HuH-7 (cell line): ENCODE data around the gene SP5.
A peak's percentile ranks its signal among the peaks of the same experiment; 100 is the strongest.
"Not testable (repeated sequence)": the region's sequence is repeated elsewhere in the genome, so short reads cannot be mapped to it uniquely, and the experiment has no call there.

Experiments used
- DNase-seq: peaks from one replicate; pipeline ENCODE4 v3.0.0; 2011; ENCODE audit warnings: low spot score

SP5 gene

GRCh38 chr2:170711196-170711773 lies 3.9 kb upstream of the SP5 start:
- no peak for DNase-seq

DNA sequence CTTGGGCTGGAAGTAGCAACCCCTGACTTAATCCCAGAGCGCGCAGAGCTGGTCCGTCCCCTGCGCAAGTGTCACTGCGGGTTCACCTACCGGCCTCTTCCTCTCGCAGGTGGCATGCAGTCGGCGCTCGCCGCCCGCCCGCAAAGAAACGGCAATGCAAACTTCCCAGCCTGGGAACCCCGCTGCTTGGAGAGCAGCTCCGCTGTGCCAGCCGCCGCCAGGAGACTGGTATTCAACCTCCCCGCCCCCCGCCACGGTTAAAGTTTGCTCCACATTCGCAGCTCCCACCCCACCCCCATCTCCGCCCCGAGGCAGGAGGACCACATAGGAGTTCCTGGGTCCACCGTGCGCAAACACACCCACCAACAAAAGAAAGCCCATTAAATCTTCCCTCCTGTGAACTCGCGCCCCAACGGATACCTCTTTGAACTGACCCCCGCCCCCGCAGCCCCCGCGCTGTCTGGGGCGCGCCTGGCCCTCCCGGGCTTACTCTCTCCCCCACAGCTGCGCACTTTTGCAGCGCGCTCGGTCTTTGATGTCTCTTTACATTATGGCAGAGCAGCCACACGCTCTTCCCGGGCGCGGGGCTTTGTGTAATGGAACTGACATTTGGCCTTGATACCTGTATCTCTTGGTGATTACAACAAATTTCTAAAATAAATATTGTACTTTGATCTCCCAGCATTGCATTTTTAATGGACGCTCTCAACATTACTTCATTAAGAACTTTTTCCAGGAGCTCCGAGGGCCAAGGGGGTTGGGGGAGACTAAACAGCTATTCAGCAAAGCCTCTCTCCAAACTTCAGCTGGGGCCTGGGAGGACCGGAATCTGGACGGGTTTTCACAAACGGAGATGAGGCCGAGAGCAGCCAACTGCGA lies 3.1 kb upstream of the SP5 start:
- no peak for DNase-seq

DNA sequence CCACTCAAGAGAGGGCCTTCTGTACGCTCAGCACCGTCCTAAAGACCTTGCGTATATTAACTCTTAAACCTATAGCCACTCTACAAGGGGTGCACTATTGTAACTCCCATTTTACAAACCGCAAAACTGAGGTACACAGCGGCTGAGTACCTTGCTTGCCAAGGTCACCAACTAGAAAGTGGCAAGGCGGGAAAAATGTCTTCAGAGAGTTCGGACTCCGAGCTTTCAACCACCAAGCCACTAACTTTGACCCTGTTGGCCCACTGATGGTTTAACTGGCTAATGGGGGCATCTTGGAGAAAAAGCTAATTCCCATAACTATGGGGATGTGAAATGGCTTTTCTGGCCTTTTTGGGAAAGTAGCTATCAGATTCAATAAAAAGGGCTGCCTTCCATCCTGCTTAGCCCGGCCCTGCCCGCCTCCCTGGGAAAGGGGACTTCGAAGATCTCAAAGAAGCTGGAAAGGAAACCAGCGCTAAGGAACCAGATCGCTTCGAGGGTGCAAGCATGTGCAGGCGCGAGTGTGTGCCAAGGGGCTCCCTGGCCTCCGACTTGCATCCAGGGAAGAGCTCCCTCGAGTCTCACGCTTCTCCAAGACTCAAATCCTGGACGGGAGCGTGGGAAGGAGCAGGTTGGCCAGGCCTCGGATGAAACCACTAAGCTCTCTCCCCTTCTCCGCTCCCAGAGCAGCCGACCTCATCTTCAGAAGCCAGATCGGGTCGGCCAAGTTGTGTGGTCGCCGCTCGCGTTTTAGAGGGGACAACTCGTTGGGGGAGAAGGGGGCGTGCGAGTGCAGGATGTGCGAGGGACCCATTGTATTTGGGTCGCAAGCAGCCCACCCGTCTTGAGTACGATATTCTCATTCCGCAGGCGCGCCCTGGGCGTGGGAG lies 2.2 kb upstream of the SP5 start:
- no peak for DNase-seq

GRCh38 chr2:170713543-170714380 lies 1.4 kb upstream of the SP5 start:
- DNase-seq: no peak

GRCh38 chr2:170714381-170715061 lies 616 bp upstream of the SP5 start:
- DNase-seq: peak; percentile 94

DNA sequence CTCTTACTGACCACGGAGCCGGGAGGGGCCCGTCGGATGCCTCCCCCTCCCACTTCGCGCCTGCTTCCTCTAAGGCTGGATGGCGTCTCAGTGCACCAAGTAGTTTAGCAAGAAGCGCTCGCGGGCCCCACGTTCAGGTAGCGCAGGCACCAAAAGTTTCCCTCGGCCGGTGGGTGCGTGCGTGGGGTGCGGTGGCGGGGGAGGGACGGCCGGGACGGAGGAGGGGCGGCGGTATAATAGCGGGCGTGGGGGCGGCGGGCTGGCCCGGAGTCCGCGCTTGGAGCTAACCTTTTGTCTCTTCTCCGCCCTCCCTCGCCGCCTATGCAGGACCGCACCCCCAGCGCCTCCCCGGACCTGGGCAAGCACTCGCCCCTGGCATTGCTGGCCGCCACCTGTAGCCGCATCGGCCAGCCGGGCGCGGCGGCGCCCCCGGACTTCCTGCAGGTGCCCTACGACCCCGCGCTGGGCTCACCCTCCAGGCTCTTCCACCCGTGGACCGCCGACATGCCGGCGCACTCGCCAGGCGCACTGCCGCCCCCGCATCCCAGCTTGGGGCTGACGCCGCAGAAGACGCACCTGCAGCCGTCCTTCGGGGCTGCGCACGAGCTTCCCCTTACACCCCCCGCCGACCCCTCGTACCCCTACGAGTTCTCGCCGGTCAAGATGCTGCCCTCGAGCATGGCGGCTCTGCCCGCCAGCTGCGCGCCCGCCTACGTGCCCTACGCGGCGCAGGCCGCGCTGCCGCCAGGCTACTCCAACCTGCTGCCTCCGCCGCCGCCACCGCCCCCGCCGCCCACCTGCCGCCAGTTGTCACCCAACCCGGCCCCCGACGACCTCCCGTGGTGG lies 1.0 kb downstream of the SP5 start:
- DNase-seq: no peak

DNA sequence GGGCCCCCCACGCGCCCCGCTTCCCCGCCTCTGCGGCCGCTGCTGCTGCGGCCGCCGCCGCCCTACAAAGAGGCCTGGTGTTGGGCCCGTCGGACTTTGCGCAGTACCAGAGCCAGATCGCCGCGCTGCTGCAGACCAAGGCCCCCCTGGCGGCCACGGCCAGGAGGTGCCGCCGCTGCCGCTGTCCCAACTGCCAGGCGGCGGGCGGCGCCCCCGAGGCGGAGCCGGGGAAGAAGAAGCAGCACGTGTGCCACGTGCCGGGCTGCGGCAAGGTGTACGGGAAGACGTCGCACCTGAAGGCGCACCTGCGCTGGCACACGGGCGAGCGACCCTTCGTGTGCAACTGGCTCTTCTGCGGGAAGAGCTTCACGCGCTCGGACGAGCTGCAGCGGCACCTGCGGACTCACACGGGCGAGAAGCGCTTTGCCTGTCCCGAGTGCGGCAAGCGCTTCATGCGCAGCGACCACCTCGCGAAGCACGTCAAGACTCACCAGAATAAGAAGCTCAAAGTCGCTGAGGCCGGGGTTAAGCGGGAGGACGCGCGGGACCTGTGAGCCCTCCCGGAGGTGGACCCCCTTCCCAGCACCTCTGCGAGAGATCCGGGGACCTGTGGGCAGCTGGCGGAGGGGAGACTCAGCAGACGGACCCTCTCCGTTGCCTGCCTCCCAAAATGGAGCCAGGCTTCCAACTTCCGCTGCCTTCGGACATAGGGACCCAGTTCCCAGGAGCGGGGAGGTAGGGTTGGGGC lies 1.9 kb downstream of the SP5 start:
- DNase-seq: no peak

- no peak for DNase-seq
Measured at GRCh38 chr2:170717599-170717963, 2.4 kb downstream of the SP5 start.

DNA sequence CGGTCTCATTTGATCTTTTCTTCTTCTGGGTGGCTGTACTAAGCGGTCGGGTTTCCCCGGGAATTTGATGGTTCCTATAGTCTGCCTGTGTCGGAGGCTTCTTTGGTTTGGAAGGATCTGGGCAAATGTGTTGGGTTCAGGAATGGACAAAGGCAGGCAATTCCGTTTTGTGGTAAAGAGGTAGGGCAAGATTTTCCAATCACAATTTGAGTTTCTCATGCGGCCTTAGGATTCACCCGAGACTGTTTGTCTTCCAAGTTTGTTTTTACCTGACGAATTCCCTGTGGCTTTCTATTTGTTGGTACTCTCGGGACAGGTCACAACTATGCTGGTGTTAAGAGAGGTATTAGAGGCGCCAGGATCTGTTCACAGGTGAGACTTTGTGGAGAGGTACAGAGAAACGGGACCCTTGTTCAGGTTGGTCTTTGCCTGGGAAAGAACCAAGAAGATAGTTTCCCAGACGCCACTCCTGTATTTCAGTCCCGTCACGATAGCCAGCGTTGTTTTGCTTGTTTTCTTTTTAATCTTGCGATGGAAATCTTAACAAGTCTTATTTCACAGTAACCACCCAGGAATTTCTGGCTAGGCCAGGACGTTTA lies 3.0 kb downstream of the SP5 start:
- no peak for DNase-seq

DNA sequence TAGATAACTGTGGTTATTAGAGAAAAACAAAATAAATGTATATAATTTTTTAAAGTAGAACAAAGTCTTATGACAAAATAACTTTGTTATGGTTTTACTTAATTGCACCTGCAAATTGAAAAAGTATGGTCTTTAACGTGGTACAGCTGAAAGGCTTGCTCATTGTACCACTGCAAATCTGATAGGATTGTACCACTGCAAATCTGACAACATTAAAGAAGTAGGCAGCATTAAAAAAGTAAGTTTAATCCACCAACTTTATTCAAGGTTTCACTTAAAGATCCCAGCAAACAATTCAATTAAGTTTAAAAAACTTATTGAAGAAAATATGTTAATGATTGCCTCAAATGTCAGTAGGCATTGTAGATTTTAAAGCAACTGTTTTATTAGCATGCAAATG lies 4.7 kb downstream of the SP5 start:
- no peak for DNase-seq

DNA sequence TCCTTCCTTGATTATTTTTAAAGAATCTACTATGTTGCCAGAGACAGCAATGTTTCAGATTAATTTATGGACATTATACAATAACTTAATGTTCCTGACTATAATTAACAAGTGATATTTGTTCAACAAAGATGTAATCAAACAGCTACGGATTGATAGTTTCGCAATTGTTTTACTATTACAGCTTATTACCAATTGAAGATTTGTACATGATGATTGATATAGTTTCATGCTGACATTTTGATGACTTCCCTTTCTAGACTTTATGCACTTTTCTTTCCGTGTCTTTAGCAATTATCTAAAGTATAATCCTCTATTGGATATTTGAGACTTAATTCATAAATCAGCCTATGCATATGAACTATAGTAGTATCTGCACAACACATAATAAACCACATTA lies 6.5 kb downstream of the SP5 start:
- DNase-seq: no peak

- DNase-seq: no peak
Measured at GRCh38 chr2:170722301-170722700, 7.2 kb downstream of the SP5 start.

GRCh38 chr2:170723446-170723958 lies 8.4 kb downstream of the SP5 start:
- no peak for DNase-seq

DNA sequence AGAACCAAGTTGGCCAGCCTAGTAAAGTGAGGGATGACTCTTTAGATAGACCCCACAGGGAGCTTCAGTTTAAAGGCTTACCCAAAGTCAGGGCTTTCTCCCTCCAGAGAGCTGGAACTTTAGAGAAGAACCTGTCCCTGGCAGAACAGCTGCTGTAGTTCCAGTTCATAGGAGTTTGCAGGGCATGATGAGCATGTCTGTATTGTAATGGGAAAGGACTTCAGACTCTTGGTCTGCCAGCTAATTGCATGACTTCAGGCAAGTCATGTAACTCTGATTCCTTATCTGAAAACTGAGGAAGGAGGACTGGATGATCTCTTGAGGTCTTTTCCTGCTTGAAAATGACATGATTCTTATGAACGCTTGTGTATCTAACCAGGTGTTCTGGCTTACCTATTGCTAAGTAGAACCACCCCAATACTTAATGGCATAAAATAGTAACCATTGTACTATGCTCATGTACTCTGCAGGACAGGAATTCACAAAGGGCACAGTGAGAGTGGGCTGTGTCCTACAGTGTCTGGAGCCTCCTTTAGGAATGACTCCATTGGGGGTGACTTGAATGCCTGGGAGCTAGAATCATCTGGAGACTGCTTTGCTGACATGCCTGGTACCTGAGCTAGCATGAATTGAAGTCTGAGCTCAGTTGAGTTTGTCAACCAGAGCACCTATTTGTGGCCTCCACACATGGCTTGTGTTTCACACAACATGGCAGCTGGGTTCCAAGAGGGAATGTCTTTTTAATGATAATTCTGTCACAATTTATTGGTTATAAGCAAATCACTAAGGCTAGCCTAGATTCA lies 18.9 kb downstream of the SP5 start:
- no peak for DNase-seq

DNA sequence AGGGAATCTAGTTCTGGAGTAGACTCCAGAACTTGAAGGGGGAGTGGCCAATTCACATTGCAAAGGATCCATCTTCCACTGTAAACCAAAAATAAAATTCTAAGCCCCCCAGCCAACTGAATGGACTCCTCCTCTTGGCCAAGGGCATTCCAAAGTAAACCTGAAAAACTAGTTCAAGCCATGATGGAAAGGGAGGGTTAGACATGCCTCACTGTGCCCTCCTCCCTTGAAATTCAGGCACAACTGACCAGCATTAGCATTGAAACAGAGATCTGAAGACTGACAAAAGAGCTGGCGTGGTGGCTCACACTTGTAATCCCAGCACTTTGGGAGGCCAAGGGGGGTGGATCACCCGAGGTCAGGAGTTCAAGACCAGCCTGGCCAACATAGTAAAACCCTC lies 19.5 kb downstream of the SP5 start:
- not testable (repeated sequence) for DNase-seq

GRCh38 chr2:170736628-170737027 lies 21.5 kb downstream of the SP5 start:
- DNase-seq: no peak

- no peak for DNase-seq
Measured at GRCh38 chr2:170737406-170737805, 22.3 kb downstream of the SP5 start.

DNA sequence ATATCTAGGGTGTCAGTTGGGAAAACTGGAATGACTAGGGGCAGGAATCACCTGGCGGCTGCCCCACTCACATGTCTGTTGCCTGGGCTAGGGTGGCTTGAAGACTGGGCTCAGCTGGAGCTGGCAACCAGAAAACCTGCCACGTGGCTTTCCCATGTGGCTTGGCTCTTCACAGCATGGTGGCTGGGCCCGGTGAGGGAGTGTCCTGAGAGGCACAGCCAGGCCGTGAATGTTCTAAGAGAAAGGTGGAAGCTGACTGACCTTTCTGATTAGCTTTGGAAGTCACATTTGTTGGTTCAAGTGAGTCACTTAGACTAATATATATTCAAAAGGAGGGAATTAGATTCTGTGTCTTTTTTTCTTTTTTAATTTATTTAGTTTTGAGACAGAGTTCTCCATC lies 22.7 kb downstream of the SP5 start:
- DNase-seq: no peak
